HG03097 (cell line): ENCODE results near the gene GOLPH3L.
"Not testable (repeated sequence)": the region's sequence is repeated elsewhere in the genome, so short reads cannot be mapped to it uniquely, and the experiment has no call there.

Experiments
- ATAC-seq: cut with Tn5 transposase; IDR thresholded peaks from one replicate; pipeline ENCODE4 v1.9.1; 2021; ENCODE audit not compliant: unreplicated experiment, low FRiP score

The GOLPH3L gene

GRCh38 chr1:150696995-150697927 is at the start of gene GOLPH3L:
GOLPH3L (minus strand) TSS chr1:150697154; CDS start chr1:150694838, 2,316 bp downstream.
- ATAC-seq: peak; percentile 96

DNA sequence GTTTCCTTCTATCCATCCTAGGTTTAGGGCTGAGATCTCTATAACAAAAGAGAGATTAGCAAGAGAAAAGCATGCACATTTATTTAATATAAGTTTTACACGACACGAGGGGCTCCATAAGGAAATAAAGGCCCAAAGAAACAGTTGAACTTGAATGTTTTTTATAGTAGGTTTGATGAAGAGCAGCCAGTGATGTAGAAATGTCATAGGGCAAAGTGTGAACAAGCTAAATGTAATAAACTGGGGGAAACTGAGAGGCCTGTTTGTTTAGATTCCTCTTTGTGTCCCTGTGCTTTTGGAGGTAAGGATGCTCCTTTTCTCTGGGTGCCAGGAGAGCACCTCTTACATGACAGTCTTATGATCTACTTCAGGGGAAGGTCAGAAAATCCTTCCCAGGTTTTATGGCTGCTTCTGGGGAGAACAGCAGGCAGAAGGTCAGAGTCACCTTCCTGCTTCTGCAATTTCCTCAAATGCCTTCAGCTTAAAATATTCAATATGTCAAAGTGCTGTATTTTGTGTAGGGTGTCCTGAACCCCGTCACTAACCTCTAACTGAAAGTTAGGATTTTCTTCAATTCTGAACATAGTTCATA is 33.3 kb upstream of the GOLPH3L start:
- ATAC-seq: no peak

GRCh38 chr1:150724336-150724735 is 27.4 kb upstream of the GOLPH3L start:
- ATAC-seq: no peak

- no peak for ATAC-seq
These were observed 23.7 kb upstream of the GOLPH3L start, which contains the start of gene HORMAD1 for GRCh38 chr1:150720703-150721102. HORMAD1 (minus strand) TSS chr1:150720895; CDS start chr1:150719505, 1,390 bp downstream.

DNA sequence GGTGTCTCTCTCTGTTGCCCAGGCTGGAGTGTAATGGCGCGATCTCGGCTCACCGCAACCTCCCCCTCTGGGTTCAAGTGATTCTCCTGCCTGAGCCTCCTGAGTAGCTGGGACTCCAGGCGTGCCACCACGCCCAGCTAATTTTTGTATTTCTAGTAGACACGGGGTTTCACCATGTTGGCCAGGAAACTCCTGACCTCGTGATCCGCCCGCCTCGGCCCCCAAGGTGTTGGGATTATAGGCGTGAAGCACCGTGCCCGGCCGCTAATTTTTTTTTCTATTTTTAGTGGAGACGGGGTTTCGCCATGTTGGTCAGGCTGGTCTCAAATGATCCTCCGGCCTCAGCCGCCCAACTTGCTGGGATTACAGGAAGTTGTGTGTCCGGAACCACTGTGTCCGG is 23.1 kb upstream of the GOLPH3L start:
- no peak for ATAC-seq

- no peak for ATAC-seq
These were observed 21.4 kb upstream of the GOLPH3L start for GRCh38 chr1:150718225-150718891.

- not testable (repeated sequence) for ATAC-seq
These were observed 12.1 kb upstream of the GOLPH3L start for GRCh38 chr1:150709031-150709430.

DNA sequence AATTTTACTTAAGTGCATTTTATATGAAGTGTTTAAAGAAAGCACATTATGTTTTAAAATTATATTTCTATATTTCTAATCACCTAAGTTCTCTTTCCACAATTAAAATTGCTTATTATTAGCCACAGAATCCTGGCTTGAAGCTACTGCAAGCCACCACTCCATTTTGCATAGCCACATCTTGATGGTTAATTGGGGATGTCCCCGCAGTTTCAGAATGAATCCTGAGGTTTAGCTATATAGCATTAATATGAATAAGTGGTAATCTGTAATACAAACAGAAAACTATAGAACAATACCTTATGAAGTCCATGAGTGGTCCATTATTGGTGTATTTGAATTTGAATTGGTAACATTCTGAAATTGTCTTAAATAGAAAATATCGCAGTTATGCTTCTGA is 11.6 kb upstream of the GOLPH3L start:
- no peak for ATAC-seq

- ATAC-seq: no peak
These were observed 9.1 kb upstream of the GOLPH3L start for GRCh38 chr1:150706091-150706490.

DNA sequence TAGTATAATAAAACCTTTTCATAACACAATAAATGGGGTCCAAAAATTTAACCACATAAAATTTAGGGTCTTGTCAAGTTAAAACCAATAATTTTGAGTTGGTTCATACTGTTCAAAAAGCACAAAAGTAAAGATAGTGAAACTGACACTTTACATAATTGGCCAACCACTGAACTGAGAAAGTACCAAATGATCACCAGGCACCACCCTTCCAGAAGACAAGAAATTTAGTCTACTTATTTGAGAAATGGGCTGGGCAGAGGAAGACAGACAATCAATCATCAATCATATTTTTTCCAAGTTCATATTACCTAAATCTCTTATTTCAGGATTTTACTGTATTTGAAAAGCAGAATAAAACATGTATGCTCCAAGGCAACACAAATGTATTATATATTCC is 6.5 kb upstream of the GOLPH3L start:
- ATAC-seq: no peak

GRCh38 chr1:150696590-150696989 is 364 bp downstream of the GOLPH3L start:
- no peak for ATAC-seq

GRCh38 chr1:150696162-150696561 is 792 bp downstream of the GOLPH3L start:
- no peak for ATAC-seq

- ATAC-seq: no peak
These were observed 1.4 kb downstream of the GOLPH3L start for GRCh38 chr1:150695561-150695960.

- ATAC-seq: no peak
These were observed 4.2 kb downstream of the GOLPH3L start for GRCh38 chr1:150692720-150693119.

DNA sequence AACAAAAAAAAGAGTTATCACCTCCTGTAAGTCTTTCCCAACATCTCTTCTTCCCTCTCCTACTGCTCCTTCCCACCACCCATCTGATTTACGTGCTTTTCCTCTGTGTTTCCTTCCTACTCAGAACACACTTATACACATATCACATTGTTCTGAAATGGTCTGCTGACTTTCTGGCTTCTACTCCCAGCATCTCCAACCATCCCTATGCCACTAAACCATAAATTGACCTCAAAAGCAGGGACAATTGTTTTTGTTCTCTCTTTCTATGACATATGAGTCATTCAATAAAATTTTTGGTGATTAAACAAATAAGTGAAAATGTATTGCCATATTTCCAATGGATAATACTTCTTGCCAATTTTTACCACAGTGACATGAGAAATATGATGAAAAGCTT is 8.2 kb downstream of the GOLPH3L start:
- no peak for ATAC-seq

GRCh38 chr1:150686275-150686674 is 10.7 kb downstream of the GOLPH3L start:
- no peak for ATAC-seq

DNA sequence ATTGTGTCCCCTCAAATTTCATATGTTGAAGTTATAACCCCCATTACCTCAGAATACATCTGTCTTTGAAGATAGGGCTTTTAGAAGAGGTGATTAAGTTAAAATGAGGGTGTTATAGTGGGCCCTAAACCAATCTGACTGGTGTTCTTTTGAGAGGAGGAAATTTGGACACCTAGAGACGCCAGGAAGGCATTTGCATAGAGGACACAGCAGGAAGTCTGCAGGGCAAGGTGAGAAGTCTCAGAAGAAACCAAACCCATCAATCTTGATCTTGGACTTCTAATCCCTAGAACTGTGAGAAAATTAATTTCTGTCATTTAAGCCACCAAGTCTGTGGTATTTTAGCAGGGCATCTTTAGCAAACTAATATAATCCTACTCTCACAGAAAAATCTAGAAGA is 13.0 kb downstream of the GOLPH3L start:
- no peak for ATAC-seq

GRCh38 chr1:150678988-150679387 is 18.0 kb downstream of the GOLPH3L start:
- ATAC-seq: no peak

DNA sequence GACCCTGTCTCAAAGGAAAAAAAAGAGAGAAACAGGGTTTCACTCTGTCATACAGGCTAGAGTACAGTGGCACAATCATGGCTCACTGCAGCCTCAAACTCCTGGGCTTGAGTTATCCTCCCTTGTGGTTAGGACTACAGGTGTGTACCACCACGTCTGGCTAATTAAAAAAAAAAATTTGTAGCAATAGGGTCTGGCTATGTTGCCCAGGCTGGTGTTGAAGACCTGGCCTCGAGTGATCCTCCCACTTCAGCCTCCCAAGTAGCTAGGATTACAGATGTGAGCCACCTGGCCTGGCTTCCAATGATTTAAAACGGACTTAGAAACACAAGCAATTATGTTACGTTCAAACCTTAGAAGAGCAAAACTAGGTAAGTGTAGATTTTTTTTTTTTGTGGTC is 22.1 kb downstream of the GOLPH3L start:
- ATAC-seq: no peak

DNA sequence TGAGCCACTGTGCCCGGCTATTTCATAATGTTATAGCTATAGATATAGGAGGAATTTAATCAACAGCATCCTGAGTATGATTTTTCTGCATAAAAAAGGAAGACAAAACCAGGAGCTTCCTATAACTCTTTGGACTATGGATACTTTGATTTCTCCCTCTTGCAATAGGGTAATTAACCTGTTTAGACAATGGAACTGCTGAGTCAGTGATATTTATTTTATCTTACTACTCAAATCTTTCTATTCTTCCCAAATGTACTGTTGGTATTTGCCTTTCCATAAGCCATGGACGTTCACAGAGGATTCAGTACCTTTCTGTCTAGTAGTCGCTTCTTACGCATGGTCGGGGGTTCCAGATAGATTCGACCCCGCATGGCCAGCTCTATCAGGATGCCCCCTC is 33.6 kb downstream of the GOLPH3L start:
- no peak for ATAC-seq

DNA sequence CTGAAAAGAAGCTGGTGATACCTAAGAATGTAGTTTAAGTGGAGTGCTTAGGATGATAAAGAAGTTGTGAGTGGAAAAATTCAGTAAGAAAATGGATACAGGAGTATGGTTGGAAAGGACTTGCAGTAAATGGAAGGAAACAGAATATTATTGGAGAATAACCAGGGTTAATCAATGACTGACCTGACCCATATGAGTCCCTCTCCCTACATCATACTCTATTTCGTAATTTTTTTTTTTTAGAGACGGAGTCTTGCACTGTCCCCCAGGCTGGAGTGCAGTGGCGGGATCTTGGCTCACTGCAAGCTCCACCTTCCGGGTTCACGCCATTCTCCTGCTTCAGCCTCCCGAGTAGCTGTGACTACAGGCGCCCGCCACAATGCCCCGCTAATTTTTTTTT is 34.1 kb downstream of the GOLPH3L start:
- no peak for ATAC-seq
